HG03066 (cell line): Measurements from ENCODE around the gene UNG.
"Not testable (repeated sequence)": the region's sequence is repeated elsewhere in the genome, so short reads cannot be mapped to it uniquely, and the experiment has no call there.

ENCODE experiments used
- ATAC-seq: cut with Tn5 transposase; IDR thresholded peaks from one replicate; pipeline ENCODE4 v1.9.1; 2021; ENCODE audit warnings: low read depth; ENCODE audit not compliant: unreplicated experiment

Gene UNG

DNA sequence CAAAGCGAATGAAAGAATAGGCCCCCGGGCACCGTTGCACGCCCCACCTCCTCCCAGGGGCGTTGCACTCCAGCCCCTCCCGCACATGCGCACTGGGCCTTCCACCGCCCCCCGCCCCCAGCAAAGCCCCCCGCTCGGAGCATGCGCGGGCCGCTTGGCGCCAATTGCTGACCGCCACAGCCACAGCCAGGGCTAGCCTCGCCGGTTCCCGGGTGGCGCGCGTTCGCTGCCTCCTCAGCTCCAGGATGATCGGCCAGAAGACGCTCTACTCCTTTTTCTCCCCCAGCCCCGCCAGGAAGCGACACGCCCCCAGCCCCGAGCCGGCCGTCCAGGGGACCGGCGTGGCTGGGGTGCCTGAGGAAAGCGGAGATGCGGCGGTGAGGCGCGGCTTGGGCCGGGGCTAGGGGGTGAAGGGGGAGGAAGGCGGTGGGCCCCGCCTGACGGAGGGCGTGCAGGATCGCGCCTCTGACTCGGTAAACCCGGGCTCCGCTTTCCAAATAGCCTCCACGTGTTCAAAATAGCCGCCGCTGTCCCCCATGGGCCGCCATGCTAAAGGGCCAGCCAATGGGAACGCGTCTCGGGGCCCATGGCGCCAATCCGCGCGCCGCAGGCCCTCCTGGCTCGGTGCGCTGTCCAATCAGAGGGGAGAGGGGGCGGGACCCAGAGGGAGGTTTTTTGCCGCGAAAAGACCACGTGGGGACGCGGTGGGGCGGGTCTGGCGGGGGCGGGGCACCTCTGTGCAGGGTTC is at the start of gene UNG:
UNG (plus strand) TSS at position 163 of the 748 bp plus-strand sequence; CDS start at position 246, 83 bp downstream.
- peak; percentile 88 for ATAC-seq

GRCh38 chr12:109048706-109049105 is 48.7 kb upstream of the UNG start:
- ATAC-seq = not testable (repeated sequence)

DNA sequence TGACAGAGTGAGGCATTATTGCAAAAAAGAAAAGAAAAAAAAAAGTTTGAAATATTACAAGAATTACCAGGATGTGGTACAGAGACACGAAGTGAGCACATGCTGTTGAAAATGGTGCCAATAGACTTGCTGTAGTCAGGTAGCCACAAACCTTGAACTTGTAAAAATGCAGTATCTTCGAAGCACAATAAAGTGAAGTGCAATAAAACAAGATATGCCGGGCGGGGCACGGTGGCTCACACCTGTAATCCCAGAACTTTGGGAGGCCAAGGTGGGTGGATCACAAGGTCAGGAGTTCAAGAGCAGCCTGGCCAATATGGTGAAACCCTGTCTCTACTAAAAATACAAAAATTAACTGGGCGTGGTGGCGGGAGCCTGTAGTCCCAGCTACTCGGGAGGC is 47.6 kb upstream of the UNG start:
- ATAC-seq = not testable (repeated sequence)

GRCh38 chr12:109052097-109052413 is 45.3 kb upstream of the UNG start:
- no peak for ATAC-seq

- peak; percentile 65 for ATAC-seq
Observed at GRCh38 chr12:109052414-109053323, 44.7 kb upstream of the UNG start, which contains the start of gene USP30. TSS of gene USP30 (plus strand) at chr12:109052576. CDS start at chr12:109052679, 103 bp downstream.

GRCh38 chr12:109053382-109054123 is 43.8 kb upstream of the UNG start:
- ATAC-seq = peak; percentile 32

- ATAC-seq = not testable (repeated sequence)
Observed at GRCh38 chr12:109054124-109054513, 43.3 kb upstream of the UNG start.

DNA sequence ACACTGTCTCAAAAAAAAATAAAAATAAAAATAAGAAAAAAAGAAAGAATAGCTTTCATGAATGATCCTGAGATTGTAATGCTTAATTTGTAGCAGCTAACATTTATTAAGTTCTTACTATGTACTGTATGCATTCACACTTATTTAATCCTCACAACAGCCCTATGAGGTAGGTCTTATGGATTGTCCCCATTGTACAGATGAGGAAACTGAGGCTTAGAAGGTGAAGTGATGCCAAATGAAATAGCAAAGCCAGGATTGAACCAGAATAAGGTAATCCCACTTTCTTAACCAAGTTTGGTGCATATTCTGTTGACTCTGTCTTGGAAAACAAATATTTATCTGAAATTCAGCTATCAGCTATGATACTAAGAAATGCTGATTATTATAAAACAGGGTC is 42.9 kb upstream of the UNG start:
- ATAC-seq = no peak

- ATAC-seq = no peak
Observed at GRCh38 chr12:109056891-109057290, 40.5 kb upstream of the UNG start.

DNA sequence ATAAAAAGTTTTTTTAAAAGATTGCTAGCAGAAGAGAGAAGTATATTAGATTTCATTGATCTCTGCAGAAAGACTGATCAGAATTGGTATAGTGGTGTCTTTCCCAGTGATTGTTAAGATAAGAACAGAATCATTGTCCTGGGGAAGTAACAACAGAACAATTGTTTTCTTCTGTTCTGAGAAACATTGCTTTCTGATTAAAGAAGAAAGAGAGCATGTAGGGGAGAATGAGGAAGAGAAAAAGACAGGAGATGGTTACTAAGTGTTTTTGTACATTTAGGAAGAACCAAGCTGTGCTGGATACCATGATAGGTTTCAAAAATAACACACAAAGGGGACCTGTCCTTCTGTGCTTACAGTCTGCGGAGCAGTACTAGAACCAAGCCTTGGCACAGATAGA is 40.0 kb upstream of the UNG start:
- ATAC-seq = no peak

GRCh38 chr12:109058773-109059172 is 38.6 kb upstream of the UNG start:
- no peak for ATAC-seq

DNA sequence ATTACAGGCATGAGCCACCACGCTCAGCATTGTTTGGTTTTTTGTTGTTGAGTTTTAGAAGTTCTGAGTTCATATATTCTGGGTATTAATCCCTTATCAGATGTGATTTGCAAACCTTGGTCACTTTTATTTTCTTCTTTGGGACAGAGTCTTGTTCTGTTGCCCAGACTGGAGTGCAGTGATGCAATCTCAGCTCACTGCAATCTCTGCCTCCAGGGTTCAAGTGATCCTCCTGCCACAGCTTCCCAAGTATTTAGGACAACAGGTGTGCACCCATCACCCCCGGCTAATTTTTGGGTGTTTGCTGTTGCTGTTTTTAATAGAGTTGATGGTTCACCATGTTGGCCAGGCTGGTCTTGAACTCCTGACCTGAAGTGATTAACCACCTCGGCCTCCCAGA is 33.3 kb upstream of the UNG start:
- ATAC-seq = no peak

GRCh38 chr12:109065154-109065852 is 32.1 kb upstream of the UNG start:
- ATAC-seq = no peak

GRCh38 chr12:109065853-109066193 is 31.6 kb upstream of the UNG start:
- no peak for ATAC-seq

DNA sequence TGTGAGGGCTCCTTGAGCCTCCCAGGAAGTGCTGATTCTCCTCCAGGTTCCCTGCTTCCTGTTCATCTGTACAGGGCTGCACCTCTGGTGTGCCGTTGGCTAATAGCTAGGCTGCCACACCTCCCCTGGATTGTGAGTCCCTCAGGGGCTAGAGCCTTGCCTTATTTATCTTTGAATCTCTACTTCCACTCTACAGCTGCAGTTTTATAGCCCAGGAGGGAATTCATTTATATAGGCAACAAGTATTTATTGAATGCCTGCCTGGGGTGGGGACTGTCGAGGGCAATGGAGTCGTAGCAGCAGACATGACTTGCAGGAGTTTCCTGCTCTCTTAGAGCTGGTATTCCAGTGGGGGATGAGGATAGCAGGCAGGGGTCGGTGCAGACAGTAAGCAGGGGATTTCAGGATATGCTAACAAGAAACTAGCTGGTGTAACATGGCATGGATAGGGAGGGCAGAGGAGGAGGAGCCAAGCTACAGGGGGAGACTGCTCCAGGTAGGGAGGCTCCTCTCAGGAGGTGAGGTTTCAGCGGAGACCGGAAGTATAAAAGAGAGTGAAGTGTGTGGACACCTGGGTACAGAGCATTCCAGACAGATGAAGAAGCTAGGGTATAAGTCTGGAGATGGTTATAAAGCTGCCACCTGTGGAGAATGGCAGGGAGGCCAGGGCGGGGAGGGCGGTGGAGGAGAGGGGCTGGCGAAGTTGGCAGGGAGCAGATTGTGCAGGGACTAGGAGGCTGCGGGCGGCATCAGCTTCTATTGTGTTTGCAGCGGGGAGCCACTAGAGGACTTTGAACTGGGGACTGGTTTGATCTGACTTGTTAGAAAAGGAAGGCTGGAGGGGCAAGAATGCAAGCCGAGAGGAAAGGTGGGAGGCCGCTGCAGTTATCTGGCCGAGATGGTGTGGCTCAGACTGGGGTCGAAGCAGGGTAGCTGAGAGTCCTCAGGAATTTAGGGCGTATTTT is 27.8 kb upstream of the UNG start:
- no peak for ATAC-seq

- ATAC-seq = no peak
Observed at GRCh38 chr12:109074866-109075265, 22.5 kb upstream of the UNG start.

DNA sequence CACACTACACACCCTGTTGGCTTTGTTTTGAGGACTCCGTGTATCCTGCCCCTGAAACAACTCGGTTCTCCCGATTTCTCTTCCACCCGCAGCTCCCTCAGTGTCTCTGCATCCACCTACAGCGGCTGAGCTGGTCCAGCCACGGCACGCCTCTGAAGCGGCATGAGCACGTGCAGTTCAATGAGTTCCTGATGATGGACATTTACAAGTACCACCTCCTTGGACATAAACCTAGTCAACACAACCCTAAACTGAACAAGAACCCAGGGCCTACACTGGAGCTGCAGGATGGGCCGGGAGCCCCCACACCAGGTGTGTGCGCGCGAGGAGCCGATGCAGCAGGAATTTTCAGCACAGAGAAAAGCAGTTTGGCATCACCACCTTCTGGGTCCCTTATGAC is 14.6 kb upstream of the UNG start:
- no peak for ATAC-seq

GRCh38 chr12:109084425-109084824 is 13.0 kb upstream of the UNG start:
- no peak for ATAC-seq

DNA sequence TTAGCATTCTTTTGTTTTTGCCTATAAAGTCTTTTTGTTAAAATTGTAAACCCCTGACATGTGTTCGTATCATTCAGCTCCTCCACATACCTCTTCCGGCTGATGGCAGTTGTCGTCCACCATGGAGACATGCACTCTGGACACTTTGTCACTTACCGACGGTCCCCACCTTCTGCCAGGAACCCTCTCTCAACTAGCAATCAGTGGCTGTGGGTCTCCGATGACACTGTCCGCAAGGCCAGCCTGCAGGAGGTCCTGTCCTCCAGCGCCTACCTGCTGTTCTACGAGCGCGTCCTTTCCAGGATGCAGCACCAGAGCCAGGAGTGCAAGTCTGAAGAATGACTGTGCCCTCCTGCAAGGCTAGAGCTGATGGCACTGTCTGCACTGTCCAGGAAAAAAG is 11.8 kb upstream of the UNG start:
- no peak for ATAC-seq
